Neural cell (in vitro differentiated cells): ENCODE measurements around the gene ATAD2B. TPM values are rescaled to one million over a fixed set of nuclear protein-coding genes. Genes with fewer than 3 reads are reported as not detected.

Experiments
- H2AFZ ChIP-seq: fragments of 200-600, 300-800 bp; sonication (generic), shearing (Covaris generic); 2 replicates; pipeline ENCODE4 v1.6.0; 2014; ENCODE audit warnings: low read depth, mild to moderate bottlenecking, antibody characterized with exemption, low read length, moderate library complexity
- H3F3A ChIP-seq: fragments of 200-600 bp; shearing (Covaris generic); 2 replicates; pipeline ENCODE4 v1.6.1; 2016; ENCODE audit warnings: mild to moderate bottlenecking, moderate library complexity, mixed read lengths, antibody characterized with exemption, low read length; ENCODE audit not compliant: insufficient read depth, poor library complexity, severe bottlenecking
- H3K27ac ChIP-seq: fragments of 200-600, 300-800 bp; sonication (generic), shearing (Covaris generic); 2 replicates; pipeline ENCODE4 v1.5.1; 2014; ENCODE audit warnings: mild to moderate bottlenecking, low read length, moderate library complexity
- H3K27me3 ChIP-seq: fragments of 300-800, 200-600 bp; sonication (generic), shearing (Covaris generic); 2 replicates; pipeline ENCODE4 v1.6.0; 2014; ENCODE audit warnings: mild to moderate bottlenecking, low read depth, low read length, moderate library complexity; ENCODE audit not compliant: insufficient read depth
- H3K36me3 ChIP-seq: fragments of 300-800, 200-600 bp; sonication (generic), shearing (Covaris generic); 2 replicates; pipeline ENCODE4 v1.5.1; 2014; ENCODE audit warnings: mild to moderate bottlenecking, antibody characterized with exemption, low read length, moderate library complexity; ENCODE audit not compliant: insufficient read depth
- H3K4me2 ChIP-seq: fragments of 300-800, 200-600 bp; sonication (generic), shearing (Covaris generic); 2 replicates; pipeline ENCODE4 v1.6.0; 2014; ENCODE audit warnings: mild to moderate bottlenecking, low read length
- H3K4me3 ChIP-seq: fragments of 300-800, 200-600 bp; sonication (generic), shearing (Covaris generic); 2 replicates; pipeline ENCODE4 v1.5.1; 2014; ENCODE audit warnings: mild to moderate bottlenecking, low read length, moderate library complexity
- H3K79me2 ChIP-seq: fragments of 200-600 bp; shearing (Covaris generic); replicated peaks from 2 replicates; pipeline ENCODE4 v1.6.0; 2014; ENCODE audit warnings: mild to moderate bottlenecking, low read length, moderate library complexity; ENCODE audit not compliant: insufficient read depth
- H3K9ac ChIP-seq: fragments of 300-800, 200-600 bp; sonication (generic), shearing (Covaris generic); 2 replicates; pipeline ENCODE4 v1.6.1; 2016; ENCODE audit warnings: mild to moderate bottlenecking, low read length, mixed read lengths
- H3K9me2 ChIP-seq: fragments of 200-600 bp; shearing (Covaris generic); 2 replicates; pipeline ENCODE4 v1.6.1; 2016; ENCODE audit warnings: mild to moderate bottlenecking, low read length, mixed read lengths; ENCODE audit not compliant: insufficient read depth
- H3K9me3 ChIP-seq: fragments of 200-600, 300-800 bp; sonication (generic), shearing (Covaris generic); 2 replicates; pipeline ENCODE4 v1.6.1; 2016; ENCODE audit warnings: mild to moderate bottlenecking, mixed run types, low read length, moderate library complexity, mixed read lengths
- H4K20me1 ChIP-seq: fragments of 200-600 bp; shearing (Covaris generic); 2 replicates; pipeline ENCODE4 v1.6.1; 2016; ENCODE audit warnings: mild to moderate bottlenecking, mixed run types; ENCODE audit not compliant: insufficient read depth
- CTCF ChIP-seq: fragments of 450-650 bp; IDR thresholded peaks from 2 replicates; pipeline ENCODE4 v1.5.1; 2014; ENCODE audit warnings: antibody characterized with exemption, mild to moderate bottlenecking, moderate library complexity; ENCODE audit not compliant: poor library complexity, severe bottlenecking
- EP300 ChIP-seq: fragments of 450-650 bp; conservative IDR thresholded peaks from 2 replicates; pipeline ENCODE4 v1.6.1; 2014; ENCODE audit warnings: antibody characterized with exemption, mild to moderate bottlenecking, moderate library complexity; ENCODE audit not compliant: poor library complexity, severe bottlenecking
- EZH2 ChIP-seq: fragments of 200-600, 300-800 bp; shearing (Covaris generic), sonication (generic); IDR thresholded peaks from 2 replicates; pipeline ENCODE4 v1.6.1; 2014; ENCODE audit warnings: antibody characterized with exemption, low read length, borderline replicate concordance, mild to moderate bottlenecking; ENCODE audit not compliant: insufficient read depth, poor library complexity, severe bottlenecking
- MXI1 ChIP-seq: fragments of 450-650 bp; conservative IDR thresholded peaks from 2 replicates; pipeline ENCODE4 v1.6.1; 2014; ENCODE audit warnings: antibody characterized with exemption, mild to moderate bottlenecking; ENCODE audit not compliant: poor library complexity, severe bottlenecking
- POLR2AphosphoS5 ChIP-seq: IDR thresholded peaks from 2 replicates; pipeline ENCODE4 v1.6.1; 2012
- RAD21 ChIP-seq: fragments of 450-650 bp; conservative IDR thresholded peaks from 2 replicates; pipeline ENCODE4 v1.6.1; 2014; ENCODE audit warnings: antibody characterized with exemption, mild to moderate bottlenecking, moderate library complexity
- REST ChIP-seq: IDR thresholded peaks from 2 replicates; pipeline ENCODE4 v1.6.1; 2012; ENCODE audit warnings: borderline replicate concordance
- SMC3 ChIP-seq: fragments of 450-650 bp; conservative IDR thresholded peaks from 2 replicates; pipeline ENCODE4 v1.6.1; 2014; ENCODE audit warnings: antibody characterized with exemption, mild to moderate bottlenecking, moderate library complexity; ENCODE audit not compliant: poor library complexity
- TAF1 ChIP-seq: IDR thresholded peaks from 2 replicates; pipeline ENCODE4 v1.6.1; 2012; ENCODE audit warnings: low read depth
- polyA plus RNA-seq: library from polyadenylated mRNA; depleted of rRNA; stranded (reverse); fragments of >200 nt; gene quantifications from 2 replicates; pipeline ENCODE4 v1.2.3, GENCODE V29; 2014

ATAD2B gene
- polyA plus RNA-seq, 1 donor from 2014 or later: 37.6 TPM

GRCh38 chr2:23706613-23707078 is 220.3 kb downstream of the ATAD2B start:
- no peak overlapping the region for H3K4me2 ChIP-seq
- TF ChIP-seq SMC3: no peak
- no peak for TF ChIP-seq CTCF
- no peak for TF ChIP-seq TAF1
- TF ChIP-seq EP300: no peak
- TF ChIP-seq MXI1: no peak
- TF ChIP-seq POLR2AphosphoS5: no peak
- TF ChIP-seq EZH2: no peak
- TF ChIP-seq RAD21: no peak
- no peak for TF ChIP-seq REST
- peaks cover 13% of the 10 kb centered on the region for H3K36me3 ChIP-seq
- H4K20me1 ChIP-seq: no peaks in the 10 kb centered on the region
- H3K9me2 ChIP-seq: no peaks in the 10 kb centered on the region
- H3K27ac ChIP-seq: no peak overlapping the region
- H3K27me3 ChIP-seq: no peaks in the 10 kb centered on the region
- no peaks in the 10 kb centered on the region for H3F3A ChIP-seq
- no peak overlapping the region for H3K4me3 ChIP-seq
- H3K9ac ChIP-seq: no peak overlapping the region
- no peaks in the 10 kb centered on the region for H3K79me2 ChIP-seq
- H2AFZ ChIP-seq: no peak overlapping the region
- H3K9me3 ChIP-seq: no peaks in the 10 kb centered on the region

GRCh38 chr2:23705771-23706612 is 220.9 kb downstream of the ATAD2B start:
- no peak overlapping the region for H3K4me2 ChIP-seq
- H3K9me2 ChIP-seq: no peaks in the 10 kb centered on the region
- no peak overlapping the region for H3K27ac ChIP-seq
- H3K27me3 ChIP-seq: no peaks in the 10 kb centered on the region
- no peak overlapping the region for H3K9ac ChIP-seq
- no peaks in the 10 kb centered on the region for H3K79me2 ChIP-seq
- no peaks in the 10 kb centered on the region for H4K20me1 ChIP-seq
- no peak overlapping the region for H2AFZ ChIP-seq
- H3F3A ChIP-seq: no peaks in the 10 kb centered on the region
- peaks cover 16% of the 10 kb centered on the region for H3K36me3 ChIP-seq
- no peaks in the 10 kb centered on the region for H3K9me3 ChIP-seq
- no peak for TF ChIP-seq POLR2AphosphoS5
- no peak for TF ChIP-seq CTCF
- TF ChIP-seq EP300: no peak
- no peak for TF ChIP-seq REST
- no peak for TF ChIP-seq SMC3
- no peak for TF ChIP-seq EZH2
- TF ChIP-seq MXI1: no peak
- TF ChIP-seq TAF1: no peak
- no peak for TF ChIP-seq RAD21
- no peak overlapping the region for H3K4me3 ChIP-seq
